Fibroblast of pulmonary artery (primary cell): ENCODE results near the gene HSPA8.

Source experiments
- DNase-seq: peaks from one replicate; pipeline ENCODE4 v3.0.0-alpha.2; 2010; ENCODE audit warnings: low read depth
- H3K4me3 ChIP-seq: replicated peaks from 2 replicates; pipeline ENCODE4 v1.5.1; 2011; ENCODE audit warnings: low read depth, mild to moderate bottlenecking, control low read depth, low read length, moderate library complexity
- CTCF ChIP-seq: IDR thresholded peaks from 2 replicates; pipeline ENCODE4 v1.5.1; 2011; ENCODE audit warnings: mild to moderate bottlenecking, control low read depth, low read length, inconsistent platforms; ENCODE audit errors: missing control alignments

HSPA8 gene

GRCh38 chr11:123020968-123021367 is 41.0 kb downstream of the HSPA8 start:
- peak; percentile 66 for DNase-seq
- no peak overlapping the region for H3K4me3 ChIP-seq
- peak; percentile 79 for TF ChIP-seq CTCF

- no peak overlapping the region for H3K4me3 ChIP-seq
- no peak for DNase-seq
- no peak for TF ChIP-seq CTCF
Measured at GRCh38 chr11:123018702-123019101, 43.2 kb downstream of the HSPA8 start.

- H3K4me3 ChIP-seq, result no peak overlapping the region
- no peak for DNase-seq
- TF ChIP-seq CTCF, result no peak
Measured at GRCh38 chr11:123011510-123011909, 50.4 kb downstream of the HSPA8 start.
